NCI-H1930 (cell line): ENCODE measurements around the gene S1PR3.

ENCODE experiments used
- DNase-seq, 2 experiments: peaks; one replicate each; lab custom pipeline; 2025; lab: John Stamatoyannopoulos, UW

The S1PR3 gene

DNA sequence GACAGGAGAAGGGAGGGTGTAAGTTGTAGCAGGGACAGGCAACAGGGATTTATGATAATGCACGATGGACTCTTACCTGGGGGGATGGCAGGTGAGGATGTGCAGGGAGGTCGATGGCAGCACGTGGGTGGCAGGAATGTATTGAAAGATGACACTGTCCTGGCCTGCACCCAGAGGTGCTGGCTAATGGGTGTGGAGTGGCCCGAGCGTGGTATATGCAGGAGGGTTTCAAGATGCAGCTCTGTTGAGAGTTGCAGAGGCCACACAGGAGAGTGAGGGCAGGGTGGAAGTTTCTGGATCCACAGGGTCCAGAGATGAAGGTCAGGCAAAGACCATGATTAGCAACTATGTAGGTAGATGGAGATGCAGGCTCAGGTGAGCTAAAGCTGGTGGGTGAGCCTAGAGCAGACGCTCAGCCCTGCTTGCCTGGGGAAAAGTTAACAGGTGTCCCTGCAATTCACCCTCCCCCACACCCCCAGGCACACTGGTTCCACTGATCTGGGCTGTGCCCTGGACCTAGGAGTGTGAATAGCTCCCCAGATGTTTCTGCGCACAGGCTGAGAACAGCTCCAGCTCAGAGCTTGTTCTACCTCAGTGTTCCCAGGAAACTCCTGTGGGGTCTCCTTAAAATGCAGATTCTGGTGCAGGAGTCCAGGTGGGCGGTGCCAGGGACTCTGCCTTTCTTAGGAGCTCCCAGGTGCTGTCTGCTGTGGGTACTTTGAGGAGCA is 21.5 kb upstream of the S1PR3 start:
- no peak for DNase-seq

DNA sequence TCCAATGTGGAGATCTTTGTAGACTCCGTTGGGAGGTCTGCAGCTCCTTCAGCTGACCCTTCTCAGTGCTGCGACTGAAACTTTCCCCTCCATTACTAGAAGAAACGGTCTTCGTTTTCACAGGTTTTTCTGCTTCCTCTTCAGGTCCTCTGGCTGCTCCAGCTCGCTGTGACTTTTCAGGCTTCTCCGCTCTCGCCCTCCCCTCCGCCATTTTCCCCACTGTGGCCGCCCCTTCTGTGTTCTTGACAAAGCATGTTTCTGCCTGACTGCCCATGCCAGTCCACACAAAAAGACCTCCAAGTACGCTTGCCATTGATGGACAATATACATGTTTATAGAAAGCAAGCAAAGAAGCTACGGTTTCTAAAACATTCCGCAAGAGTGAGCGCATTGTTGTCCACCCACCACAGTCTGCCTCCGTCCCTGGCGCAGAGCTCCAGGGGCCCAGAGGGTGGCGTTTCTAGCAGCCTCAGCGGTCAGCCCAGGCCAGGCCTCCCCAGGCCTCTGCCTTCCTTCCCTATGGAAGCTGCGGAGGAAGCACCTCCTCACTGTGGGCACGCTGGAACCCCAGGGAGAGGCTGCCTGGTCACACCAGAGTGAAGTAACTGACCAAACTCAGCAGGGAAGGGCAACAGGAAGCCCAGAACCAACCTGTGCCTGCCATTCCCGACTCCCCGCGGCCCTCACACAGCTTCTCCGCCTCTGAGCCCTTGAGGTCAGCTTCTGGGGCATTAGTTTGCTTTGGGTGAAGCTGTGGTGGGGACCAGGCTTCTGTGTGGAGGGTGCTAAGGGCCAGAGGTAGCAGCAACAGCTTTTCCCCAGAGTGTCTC is 19.9 kb upstream of the S1PR3 start:
- DNase-seq = no peak

DNA sequence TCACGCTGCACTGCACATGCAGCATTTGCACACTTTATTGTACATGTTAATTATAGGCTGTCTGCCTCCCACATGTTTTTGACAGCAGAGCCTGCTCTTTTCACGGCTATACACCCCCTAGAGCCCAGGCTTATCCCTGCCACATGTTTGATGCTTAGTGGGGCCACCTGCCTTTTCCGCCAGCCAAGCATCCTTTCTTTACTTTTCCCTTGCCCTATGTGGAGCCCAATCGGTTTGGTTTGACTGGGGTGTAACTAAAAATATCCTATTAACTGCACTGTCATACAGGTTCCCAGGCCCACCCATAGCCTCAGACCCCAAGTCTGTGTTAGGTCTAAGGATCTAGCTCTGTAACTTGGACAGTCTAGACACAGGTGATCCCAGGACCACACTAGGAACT is 18.9 kb upstream of the S1PR3 start:
- DNase-seq = no peak

DNA sequence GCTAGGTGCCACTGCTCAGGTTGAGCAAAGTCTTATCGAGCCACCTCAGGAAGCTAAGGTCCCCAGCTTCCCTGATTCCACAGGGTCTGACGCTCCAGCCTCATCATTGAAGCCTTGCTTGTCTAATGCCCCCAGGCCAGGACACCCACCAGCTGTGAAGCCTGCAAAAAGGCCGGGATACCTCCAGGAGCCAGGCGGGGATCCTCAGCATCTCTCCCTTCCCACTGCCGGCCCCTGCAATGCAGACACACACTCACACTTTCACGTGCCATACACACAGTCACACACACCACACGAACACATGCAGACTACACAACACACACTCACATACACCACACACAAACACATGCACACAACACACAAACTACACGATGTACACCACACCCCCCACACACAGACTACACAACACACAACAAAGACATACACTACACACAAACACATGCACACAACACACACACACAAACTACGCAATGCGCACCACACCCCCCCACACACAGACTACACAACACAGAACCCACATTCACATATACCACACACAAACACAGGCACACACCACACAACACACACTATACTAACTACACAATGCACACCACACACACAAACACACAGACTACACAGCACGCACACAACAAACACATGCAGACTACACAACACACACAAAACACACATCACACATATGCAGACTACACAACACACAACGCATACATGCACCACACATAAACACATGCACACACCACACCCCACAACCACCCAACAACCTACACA is 17.8 kb upstream of the S1PR3 start:
- no peak for DNase-seq

DNA sequence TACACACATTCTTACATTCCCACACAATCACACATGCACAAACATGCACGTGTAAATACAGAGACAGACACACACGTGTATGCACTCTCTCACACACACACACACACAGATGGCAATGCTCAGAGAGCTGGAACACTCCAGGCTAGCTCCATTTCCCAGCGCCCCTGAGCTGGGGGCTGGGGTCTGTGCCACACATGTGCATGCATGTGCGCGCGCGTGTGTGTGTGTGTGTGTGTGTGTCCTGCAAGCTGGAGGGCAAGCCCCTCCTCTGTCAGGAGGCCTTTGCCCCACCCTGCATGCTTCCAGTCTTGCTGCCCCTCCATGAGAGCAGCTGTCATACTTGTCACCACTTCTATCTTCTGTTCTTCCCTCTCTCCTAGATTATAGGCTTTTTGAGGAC is 16.6 kb upstream of the S1PR3 start:
- DNase-seq = no peak

DNA sequence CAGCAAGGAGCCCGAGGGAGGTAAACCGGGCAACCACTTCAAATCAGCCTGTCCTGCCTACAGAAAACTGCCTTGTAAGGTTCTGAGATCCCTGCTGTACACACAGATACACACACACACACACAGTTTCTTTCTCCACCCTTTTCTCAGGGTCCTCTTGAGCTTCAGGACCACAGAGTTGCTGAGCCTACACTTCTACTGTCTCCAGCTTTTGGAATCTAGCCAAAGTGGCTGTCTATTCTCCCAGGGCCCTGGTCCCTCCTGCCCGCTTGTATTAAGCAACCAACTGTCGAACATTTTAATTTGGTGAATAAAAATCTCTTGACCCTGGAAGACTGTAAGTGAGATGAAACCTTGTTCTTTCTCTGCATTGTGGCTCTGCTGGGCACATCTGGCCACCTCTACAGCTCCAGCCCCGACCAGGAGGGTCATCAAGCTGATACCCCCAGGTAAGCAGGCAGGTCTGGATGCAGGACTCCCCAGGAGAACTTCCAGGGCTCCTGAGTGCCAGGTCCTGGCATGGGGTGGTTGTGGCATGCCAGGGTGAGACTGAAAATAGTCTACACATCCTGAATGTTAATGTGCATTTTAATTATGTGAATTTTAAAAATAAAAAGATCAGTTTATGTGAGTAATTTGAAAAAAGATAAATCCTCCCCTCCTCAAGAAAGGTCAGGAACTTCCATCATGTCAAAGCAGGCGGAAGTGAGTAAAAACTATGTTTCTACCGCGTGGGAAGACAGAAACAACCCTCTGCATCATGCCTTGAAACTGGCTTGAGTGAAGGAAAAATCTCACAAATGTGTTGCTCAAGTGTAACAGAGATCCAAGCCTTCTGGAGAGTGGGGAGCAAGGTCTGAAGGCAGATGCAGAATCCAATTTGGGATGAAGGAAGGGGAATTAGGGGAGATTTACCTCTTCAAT is 15.0 kb upstream of the S1PR3 start:
- no peak for DNase-seq

DNA sequence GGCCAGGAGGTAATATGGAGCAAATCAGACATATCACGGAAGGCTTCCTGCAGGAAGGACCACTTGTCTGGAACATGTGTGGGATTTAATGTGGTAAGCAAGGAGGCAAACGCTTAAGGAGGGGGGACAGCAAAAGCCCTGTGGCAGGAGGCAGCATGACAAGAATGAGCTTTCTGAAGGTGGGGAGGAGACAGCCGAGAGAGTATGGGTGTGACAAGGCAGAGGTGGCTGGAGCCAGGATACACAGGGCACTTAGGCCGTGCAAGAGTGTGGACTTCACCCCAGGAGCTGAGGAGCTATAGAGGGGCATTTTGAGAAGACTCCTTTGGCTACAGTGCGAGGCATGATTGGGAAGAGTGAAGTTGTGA is 14.4 kb upstream of the S1PR3 start:
- no peak for DNase-seq

DNA sequence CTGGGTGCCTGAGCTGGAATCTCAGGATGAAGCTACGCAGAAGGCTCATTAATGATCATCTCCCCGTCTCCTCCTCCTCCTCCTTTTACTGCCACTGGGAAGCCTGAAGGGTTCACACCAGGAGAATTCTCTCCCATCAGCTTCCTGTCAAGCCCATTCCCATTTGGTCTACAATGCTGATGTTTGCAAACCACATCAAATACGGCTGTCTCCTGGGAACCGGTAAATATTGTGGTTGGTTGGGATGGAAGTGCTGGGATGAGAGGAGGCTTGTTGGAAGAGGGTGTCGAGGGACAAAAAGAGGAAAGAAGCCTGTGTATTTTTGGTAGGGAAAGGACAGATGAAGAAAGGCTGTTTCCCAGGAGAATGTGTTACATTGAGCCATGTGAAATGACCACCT is 13.2 kb upstream of the S1PR3 start:
- DNase-seq = no peak

DNA sequence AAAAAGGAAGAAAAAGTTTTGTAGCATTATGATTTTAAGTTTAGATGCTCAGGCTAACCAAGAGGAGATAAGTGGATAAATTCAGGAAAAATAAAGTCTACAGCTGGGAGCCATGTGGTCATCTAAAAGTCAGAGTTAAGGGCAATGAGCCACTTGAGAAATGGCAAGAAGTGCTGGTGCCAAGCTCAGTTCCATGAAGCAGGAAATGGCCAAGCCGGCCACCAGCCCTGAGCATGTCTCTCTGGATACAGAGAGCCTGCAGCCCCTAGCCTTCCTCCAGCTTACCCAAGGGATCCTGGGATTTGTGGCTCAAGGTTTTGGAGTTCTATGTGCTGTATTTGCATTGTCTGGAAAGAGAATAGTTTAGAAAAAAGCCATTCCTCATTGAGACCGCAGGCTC is 12.2 kb upstream of the S1PR3 start:
- no peak for DNase-seq

DNA sequence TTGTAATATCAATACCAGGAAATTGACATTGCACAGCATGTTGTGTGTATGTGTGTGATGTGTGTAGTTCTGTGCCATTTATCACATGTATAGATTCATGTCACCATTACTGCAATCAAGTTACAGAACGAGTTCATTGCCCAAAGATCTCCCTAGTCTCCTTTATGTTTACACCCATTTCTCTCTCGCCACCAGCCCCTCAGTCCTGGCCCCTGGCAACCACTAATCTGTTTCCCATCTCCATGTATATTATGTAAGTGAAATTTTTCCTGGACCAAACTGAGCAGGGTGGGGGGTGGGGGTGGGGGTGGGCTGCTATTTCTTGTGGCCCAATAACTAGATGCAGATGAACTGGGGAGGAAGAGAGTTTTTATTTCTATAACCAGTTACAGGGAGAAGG is 11.5 kb upstream of the S1PR3 start:
- DNase-seq = no peak

DNA sequence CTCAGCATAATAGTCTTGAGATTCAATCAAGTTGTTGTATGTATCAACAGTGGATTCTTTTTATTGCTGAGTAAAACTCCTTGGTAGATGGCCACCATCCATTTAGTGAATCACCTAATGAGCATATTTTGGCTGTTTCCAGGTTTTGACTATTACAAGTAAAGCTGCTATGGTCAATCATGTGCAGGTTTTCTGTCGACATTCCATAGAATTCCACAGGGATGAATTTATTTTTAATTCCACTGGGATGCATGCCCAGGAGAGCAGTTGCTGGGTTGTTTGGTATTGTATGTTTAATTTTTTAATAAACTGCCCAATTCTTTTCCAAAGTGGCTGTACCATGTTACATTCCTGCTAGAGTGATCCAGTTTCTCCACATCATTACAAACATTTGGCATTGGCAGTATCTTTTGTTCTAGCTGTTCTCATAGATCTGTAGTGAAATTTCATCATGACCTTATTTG is 10.5 kb upstream of the S1PR3 start:
- no peak for DNase-seq

DNA sequence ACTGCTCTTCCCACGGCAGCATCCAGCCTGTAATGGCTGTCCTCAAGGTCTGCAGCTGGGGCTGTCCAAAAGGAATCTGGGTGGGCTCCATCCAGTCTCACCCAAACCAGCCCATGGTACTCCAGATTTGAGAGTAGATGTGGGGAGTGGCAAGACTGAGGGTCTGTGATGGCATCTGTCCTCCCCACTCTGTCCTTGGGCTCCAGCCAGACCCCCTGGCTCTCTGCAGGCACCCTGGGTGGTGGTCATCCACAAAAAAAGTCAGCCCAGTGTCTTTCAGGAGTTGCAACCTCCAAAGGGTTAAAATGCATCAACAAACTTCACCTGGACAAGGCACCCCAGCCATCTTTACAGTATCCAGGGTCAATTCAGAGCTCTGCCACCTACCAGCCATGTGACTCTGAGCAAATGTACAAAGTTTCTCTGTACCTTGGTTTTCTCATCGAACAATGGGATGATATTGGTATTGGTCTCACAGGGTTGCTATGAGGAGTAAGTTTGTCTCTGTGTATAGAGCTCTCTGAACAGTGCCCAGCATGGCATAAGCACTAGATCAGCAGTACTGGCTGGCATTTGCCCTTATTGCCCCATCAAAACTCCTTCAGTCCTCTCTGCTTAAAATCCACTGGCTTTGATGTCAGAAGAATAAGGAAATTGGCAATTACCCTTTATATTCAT is 7.3 kb upstream of the S1PR3 start:
- no peak for DNase-seq

DNA sequence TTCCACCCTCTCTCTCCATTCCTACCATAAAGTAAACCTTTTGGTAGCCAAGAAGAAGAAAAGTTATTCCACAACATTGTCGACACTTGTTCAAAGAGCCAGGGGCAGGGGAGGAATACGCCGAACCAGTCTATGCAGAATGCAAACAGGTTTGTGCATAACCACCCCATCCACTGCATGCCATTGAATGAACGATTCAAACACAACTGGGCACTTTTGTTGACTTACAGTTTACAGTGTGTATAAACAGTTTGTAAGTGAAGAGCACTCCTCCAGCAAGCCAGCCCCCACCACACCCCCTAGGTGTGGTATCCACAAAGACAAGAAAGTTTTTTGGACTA is 6.8 kb upstream of the S1PR3 start:
- no peak for DNase-seq

DNA sequence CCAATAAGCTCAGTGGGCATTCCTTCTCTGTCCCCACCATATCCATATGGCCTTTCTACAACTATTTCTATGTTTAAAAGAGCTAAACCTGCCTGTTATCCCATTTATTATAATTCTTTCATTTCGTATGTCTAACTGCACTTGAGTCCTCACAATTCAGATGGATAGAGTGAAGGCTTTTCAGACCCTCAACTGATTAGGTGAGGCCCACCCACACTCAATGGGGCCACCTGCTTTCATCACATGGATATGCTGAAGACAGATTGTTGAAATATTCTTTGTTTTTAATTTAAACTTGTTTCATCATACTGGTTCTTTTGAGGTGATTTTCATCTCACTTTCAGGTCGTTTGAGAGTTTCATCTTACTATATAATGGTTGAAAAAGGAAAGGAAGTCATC is 5.7 kb upstream of the S1PR3 start:
- DNase-seq = no peak

DNA sequence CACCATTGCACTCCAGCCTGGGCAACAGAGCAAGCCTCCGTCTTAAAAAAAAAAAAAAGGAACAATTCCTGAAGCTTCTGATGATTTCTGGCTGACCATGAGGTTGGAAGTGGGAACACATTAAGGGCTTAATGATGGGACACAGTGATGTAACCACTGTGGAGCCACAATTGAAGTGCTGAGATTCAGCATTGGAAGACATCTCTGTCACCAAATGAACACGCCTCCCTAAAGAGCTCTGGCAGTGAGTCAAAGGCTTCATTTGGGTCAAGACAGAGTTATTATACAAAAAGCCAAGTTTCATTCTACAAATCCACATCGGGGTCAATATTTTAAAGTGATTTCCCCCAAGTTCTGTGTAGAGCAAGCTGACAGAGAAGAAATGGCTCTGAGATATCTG is 4.5 kb upstream of the S1PR3 start:
- DNase-seq = no peak

DNA sequence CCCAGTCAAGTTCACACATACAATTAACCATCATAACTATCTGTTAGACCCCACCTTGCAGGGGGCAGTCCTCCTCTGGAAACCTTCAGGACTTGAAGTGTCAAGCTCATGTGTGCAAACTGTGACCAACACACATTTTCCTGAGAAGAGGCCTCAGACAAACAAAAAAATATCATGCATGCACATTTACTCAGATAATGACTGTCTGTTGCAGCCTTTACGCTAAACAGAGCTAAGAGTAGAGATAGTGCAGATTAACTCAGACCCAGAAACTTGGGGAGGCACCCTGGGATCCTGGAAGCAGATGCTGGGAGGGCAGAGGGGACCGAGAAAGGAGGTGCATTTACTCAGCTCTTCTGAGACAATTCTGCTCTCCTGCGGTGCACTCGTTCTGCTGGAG is 3.6 kb upstream of the S1PR3 start:
- no peak for DNase-seq

DNA sequence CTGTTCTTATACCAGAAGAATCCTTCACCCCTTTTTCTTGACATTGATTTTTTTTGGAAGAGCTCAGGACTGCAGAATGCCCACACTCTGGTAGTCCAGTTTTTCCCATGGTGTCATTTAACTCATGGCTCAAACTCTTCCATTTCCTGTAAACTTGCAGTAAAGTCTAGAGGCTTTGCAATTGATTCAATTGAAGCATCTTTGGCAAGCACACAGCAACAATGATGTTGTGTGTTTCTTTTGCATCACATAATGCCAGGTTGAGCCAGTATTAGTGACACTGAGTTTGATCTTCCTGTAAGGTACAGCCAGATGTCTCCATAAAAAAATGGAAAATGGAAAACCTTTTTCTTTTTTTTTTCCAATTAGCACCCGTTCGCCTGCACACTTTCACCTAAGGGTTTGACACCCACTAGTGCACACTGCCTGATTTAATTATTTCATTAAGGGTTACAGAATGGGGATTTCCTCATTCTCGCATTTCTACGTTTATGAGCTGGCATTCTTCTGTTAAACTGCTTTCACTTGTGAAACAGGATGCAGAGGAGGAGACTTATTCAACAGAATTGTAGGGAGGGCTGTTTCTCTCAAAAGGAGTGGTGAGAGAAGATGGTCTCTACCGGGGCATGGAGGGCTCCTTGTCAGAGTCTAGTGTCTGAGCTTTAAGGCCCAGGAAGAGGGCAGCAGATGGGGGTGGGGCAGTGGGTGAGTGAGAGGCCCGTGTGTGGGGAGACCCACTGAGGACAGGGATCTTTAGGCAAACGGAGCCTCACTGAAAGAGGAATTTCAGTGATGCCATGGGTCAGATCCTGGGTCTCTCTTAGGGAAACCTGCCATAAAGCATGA is 2.2 kb upstream of the S1PR3 start:
- DNase-seq = no peak

DNA sequence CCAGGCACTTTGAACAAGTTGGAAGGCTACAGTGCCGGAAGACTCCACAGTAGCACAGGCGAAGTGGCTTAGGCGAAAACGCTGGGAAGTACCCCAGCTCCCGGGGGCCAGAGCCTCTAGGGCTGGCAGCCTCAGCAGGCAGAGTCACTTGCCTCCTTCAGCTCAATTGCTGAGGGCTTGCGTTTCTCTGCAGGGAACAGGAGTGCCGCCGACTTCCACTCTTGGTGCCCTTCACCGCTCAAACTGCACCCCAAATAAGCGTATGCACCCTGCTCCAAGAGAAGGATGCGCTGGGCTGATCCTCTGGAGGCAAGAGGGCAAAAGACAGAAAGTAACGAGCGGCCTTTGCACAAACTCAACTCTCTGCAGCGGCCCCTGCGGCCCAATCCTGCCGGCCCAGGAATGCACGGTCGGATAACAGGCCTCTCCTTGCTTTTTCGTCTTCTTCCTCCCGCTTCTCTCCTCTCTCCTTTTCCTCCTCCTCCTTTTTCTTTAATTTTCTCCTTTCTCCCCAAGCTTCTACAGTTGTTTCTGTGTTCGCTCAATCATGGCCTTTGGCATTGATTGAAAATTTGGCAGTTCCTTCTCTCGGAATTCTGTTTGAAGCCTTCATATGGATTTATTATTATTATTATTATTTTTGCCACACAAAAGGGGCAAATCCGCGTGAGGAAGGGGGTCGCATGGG is 1.1 kb upstream of the S1PR3 start:
- no peak for DNase-seq

DNA sequence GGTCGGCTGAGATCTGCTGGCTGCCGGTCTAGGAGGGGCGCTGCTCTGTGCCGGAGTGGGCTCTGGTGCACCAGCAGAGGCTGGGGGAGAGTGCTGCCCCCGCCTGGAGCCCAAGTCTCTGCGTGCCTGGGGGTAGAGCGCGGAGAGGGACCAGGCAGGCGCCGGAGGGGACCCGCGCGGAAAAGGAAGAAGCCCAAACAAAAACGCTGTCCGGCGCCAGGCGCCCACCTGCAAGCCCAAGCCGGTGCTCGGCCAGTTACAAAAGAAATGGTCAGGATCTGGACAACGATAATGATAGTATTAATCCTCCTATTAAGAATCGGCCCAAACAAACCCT is 571 bp upstream of the S1PR3 start:
- DNase-seq = peak in 1 of 2 experiments; percentile 10

DNA sequence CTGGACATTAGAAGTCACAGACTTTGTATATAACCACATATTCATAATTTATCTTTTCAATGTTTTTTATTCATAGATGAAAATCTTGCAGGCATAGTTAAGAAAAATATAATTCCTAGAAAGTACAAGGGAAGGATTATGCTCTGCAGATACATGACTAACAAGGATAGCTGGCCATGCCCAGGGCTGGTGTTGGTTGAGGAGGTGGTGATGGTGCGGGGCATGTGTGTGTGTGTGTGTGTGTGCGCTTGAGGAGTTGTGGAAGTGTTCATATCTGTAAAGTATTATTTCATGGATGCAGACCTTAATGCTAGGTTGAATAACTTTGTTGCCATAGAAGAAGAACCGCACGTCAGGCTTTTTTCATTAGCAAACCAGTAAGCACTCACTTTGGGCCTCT is 1.3 kb downstream of the S1PR3 start:
- no peak for DNase-seq
